ENCODE results near the gene NEURL2.
"Not testable (repeated sequence)": the region's sequence is repeated elsewhere in the genome, so short reads cannot be mapped to it uniquely, and the experiment has no call there.

Gene NEURL2

DNA sequence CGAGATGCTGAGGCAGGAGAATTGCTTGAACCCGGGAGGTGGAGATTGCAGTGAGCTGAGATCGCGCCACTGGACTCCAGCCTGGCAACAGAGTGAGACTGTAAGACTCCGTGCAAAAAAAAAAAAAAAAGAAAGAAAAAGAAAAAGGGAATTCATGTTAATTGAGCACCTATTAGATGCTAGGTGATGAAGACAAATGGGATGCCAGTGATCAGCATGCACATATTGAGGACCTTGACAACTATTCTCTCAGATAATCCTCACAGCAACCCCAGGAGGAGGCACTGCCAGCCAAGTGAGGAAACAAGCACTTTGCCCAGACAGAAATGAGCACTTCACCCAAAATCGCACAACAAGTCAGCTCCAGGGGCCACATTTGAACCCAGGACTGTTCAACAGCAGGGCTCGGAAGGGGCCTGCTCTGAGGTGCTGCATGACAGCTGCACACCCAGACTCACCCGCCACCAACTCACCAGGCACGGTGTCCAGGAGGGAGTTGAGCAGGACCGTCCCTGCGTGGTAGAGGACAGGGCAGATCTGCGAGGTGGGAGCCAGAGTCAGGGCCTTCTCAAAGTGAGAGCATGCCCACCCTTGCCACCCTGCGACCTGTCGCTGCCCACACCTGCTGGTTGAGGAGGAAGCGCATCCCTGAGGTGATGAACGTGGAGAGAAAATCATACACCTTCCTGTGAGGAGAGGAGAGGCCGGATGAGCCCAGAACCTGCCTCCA is 16.4 kb upstream of the NEURL2 start:
- intact Hi-C loops (cut with DNase I), result no loop called here
- no peak for DNase-seq

DNA sequence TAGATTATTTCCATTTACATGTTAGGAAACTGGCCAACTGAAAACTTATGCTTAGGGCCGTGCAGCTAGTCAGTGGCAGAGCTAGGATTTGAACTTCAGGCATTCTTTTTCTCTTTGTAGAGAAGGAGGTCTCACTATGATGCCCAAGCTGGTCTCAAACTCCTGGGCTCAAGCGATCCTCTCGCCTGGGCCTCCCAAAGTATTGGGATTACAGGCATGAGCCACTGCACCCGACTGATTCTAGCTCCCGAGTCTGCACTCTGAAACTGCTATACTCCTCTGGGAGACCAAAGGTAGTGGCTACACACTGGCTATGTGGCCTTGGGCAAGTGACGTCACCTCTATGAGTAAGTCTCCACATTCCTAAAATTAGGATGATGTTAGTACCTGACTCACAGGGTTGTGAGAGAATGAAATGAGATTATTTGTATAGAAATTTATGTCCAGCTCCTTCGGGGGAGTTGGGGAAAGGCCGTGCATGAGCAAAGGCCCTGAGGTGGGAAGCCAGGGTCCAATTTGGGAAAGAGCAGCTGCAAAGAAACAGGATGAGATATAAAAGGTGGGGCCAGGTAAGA is 14.6 kb upstream of the NEURL2 start:
- no peak for DNase-seq

DNA sequence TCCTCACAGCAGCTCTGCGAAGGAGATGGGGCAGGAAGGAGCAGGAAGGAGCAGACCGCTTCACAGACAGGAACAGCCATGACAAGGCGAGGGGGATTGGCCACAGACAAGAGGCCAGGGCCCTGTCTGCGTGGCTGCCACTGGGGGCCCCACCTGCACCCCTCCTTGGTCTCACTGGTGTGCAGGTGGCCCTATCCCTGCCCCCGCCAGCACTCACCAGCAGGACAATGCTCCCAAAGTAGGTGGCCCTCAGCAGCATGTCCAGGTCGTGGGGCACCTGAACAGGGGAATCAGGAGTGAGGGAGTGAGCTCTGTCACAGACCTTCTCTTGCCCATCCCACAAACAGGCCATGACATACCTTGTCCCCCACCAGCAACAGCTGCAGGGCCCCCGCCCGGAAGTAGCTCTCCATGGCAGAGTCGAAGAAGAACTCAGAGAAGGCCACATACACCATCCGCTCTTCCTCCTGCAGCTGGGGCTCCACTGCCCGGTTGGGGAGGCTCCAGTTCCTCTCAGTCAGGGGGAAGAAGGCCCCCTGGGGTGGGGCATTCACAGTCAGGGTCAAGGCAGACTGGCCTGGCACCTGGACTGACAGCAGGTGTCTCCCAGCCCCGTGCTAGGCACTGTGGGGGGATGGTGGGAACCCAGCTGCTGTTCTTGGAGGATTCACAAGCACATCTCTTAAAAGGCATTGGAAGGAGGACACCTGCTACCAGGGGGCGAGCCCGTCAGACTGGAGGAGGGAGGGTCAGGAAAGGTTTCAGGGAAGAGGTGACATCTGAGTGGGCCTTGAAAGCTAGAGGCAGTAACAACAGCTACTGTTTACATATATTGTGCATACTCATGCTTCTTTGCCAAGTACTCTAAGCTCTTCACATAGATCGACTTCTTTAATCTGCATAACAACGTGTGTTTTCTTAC is 13.8 kb upstream of the NEURL2 start:
- intact Hi-C loops (cut with DNase I), result no loop called here
- DNase-seq, result no peak

More for the DNA sequence above, 14.6 kb upstream of the NEURL2 start:
- intact Hi-C loops (cut with DNase I), result no loop called here

DNA sequence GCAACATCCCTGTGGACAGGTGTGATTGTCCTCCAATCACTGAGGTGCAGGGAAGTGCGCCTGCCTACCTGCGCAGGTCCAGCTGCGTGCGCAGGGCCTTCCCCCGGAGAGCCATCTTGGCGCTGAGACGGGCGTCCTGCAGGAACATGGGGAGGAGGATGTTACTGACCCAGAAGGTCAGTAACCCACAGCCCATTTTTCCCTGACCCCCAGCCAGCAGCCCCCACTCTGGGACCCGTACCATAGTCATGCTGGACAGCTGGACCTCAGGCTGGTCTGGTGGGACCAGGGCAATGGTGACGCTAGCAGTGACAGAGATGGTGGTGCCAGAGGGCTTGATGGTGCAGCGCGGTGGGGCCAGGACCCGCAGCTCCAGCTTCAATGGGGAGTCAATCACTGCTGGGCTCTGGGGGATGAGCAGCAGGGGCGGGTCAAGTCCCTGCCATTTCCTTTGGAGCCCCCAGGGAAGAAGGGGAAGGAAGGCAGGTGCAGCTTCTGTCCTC is 11.2 kb upstream of the NEURL2 start:
- intact Hi-C loops (cut with DNase I), result no loop called here

DNA sequence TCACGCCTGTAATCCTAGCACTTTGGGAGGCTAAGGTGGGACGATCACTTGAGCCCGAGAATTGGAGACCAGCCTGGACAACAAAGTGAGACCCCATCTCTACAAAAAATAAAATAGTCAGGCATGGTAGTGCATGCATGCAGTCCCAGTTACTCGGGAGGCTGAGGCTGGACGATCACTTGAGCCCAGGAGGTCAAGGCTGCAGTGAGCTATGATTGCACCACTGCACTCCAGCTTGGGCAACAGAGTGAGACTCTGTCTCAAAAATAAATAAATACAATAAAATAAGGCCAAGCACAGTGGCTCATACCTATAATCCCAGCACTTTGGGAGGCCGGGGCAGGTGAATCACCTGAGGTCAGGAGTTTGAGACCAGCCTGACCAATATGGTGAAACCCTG is 10.3 kb upstream of the NEURL2 start:
- intact Hi-C loops (cut with DNase I); DNase-seq: not testable (repeated sequence)

More for the DNA sequence above, 11.2 kb upstream of the NEURL2 start:
- DNase-seq, result no peak

DNA sequence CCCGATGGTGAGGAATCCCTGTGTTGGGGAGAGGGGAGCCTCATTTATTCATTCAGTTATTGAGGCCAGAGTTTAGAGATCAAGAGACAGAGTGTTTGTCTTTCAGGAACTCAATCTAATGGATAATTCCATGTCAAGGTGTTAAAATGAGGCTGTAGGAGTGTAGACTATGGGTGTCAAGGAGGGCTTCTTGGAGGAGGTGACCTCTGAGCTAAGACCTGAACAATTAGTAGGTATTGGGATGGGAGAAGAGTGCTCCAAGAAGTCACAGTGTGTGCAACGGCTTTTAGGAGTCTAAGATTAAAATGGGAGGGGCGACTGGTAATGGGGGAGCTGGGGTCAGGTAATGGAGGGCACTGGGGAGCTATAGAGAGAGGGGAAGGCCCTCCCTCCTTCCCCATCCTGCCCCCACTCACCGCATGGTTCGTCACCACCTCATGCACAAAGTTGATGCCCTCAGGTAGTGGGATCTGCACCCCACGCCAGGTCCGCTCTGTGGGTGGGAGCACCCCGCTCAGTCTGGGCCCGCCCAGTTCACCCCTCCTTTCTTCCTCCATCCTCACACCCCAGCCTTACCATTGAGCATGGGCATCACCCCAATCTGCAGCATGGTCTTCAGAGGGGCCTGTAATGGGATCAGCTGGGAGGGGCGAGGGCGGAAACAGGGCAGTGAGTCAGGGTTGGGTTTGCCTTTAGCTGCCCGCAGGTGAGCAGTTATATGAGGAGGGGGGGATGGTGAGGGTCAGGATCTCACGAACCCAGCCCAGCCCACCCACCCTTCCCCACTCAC is 8.2 kb upstream of the NEURL2 start:
- DNase-seq, result no peak
- intact Hi-C loops (cut with DNase I), result no loop called here

DNA sequence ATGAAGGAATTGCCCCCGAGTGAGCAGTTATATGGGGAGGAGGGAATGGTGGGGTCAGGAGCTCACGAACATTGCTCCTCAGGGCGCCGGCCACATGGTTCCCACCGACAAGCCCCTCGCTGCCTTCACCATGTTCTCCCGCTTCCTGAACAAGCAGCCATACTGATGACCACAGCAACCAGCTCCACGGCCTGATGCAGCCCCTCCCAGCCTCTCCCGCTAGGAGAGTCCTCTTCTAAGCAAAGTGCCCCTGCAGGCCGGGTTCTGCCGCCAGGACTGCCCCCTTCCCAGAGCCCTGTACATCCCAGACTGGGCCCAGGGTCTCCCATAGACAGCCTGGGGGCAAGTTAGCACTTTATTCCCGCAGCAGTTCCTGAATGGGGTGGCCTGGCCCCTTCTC is 7.3 kb upstream of the NEURL2 start:
- no peak for DNase-seq
- intact Hi-C loops (cut with DNase I), result no loop called here

DNA sequence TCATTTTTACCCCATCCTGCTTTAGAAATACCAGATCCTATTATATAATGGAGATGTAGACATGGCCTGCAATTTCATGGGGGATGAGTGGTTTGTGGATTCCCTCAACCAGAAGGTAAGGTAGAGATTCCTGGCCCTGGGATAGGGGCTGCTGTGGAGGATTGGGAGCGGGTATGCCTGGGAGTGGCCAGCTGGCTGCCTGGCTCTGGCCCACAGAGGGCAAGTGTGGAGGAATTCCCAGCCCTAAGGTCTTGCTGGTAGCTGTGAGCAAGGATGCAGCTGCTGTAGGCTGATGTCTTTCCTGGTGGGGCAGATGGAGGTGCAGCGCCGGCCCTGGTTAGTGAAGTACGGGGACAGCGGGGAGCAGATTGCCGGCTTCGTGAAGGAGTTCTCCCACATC is 6.7 kb upstream of the NEURL2 start:
- intact Hi-C loops (cut with DNase I), result no loop called here
- no peak for DNase-seq

DNA sequence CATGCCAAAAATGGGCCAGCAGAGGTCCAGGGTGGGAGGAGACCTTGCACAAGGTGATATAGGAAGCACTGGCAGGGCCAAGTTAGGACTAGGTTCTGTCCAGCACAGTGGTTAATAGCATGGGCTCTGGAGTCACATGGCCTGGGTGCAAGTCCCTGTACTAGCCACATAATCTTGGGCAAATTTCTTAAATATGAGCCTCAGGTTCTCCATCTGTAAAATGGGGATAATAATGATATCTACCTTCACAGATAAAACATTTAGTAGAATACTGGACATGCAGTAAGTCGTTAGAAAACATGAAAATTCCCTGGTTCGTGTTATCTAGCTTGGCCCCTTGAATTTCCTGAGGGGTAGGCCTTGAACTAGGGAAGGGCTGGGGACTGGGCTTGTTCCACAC is 6.3 kb upstream of the NEURL2 start:
- DNase-seq, result no peak
- intact Hi-C loops (cut with DNase I), result no loop called here

DNA sequence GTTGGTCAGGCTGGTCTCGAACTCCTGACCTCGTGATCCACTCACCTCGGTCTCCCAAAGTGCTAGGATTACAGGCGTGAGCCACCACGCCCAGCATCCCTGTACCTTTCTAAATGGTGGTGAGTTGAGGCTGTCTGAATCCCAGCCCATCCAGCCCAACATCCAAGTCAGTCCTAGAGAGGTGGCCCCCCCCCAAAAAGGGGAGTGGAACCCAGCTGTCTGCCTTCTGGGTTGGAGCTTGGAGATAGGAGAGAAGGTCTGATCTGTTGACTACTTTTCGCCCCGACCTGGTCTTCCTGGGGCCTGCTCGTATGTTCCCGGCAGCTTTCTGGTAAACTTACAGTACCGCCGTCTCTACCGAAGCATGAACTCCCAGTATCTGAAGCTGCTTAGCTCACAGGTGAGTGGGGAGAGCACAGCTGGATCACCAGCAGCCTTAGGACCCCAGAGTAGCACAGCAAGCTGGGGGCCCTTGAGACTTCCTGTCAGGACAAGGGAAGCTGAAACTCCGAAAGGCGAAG is 5.7 kb upstream of the NEURL2 start:
- intact Hi-C loops (cut with DNase I), result no loop called here
- DNase-seq, result no peak

DNA sequence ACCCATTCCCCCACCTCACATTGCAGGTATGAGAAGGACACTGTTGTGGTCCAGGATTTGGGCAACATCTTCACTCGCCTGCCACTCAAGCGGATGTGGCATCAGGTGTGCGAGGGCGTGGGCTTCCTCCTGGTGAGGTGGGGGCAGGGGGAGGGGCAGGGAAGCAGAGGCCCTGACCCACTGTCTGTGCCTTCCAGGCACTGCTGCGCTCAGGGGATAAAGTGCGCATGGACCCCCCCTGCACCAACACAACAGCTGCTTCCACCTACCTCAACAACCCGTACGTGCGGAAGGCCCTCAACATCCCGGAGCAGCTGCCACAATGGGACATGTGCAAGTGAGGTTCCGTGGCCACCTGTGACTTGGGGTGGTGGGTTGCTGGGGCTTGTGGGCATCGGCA is 3.8 kb upstream of the NEURL2 start:
- intact Hi-C loops (cut with DNase I), result no loop called here
- DNase-seq, result no peak

DNA sequence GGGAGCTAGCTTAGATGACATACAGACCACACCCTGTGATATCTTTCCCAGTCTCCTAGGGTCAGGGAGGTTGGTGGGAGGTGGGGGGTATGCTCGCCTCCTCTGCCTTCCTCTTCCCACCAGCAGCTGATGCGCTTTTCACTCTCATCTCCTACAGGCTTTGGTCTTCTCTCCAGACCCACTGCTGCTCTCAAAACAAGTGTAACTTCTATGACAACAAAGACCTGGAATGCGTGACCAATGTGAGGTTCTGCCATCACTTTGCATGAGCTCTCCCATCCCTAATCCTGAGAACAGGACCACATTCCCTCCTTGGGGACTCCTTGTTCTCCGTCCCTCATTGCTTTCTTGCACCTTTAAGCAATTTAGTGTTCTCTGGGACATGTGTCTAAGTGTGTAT is 2.8 kb upstream of the NEURL2 start:
- intact Hi-C loops (cut with DNase I), result no loop called here
- no peak for DNase-seq

DNA sequence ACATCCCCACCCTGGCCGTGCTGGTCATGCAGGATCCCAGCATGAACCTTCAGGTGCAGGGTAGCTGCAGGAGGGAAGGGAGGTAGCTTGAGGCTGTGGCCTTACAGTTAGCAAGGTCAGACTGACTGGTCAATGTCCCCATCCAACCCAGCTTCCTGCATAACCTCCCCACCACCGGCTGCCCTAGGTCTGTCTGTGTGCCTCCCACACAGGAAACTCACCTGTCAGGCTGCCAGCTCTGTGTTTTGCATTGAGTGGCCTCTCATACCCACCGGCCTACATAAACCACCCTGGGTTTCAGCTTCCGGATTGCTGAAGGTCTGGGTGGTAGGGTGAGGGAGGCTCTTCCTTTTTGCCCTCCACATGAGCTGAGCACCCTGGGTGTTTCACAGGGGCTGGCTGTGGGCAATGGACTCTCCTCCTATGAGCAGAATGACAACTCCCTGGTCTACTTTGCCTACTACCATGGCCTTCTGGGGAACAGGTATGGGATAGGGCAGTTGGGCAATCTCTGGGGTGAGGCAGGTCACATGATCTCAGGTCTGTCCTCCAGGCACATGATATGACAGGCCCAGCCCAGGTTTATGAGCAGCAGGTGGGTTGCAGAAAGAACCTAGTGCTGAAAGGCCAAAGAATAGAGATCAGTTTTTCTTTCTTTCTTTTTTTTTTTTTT is 2.0 kb upstream of the NEURL2 start:
- no peak for DNase-seq
- intact Hi-C loops (cut with DNase I), result no loop called here

DNA sequence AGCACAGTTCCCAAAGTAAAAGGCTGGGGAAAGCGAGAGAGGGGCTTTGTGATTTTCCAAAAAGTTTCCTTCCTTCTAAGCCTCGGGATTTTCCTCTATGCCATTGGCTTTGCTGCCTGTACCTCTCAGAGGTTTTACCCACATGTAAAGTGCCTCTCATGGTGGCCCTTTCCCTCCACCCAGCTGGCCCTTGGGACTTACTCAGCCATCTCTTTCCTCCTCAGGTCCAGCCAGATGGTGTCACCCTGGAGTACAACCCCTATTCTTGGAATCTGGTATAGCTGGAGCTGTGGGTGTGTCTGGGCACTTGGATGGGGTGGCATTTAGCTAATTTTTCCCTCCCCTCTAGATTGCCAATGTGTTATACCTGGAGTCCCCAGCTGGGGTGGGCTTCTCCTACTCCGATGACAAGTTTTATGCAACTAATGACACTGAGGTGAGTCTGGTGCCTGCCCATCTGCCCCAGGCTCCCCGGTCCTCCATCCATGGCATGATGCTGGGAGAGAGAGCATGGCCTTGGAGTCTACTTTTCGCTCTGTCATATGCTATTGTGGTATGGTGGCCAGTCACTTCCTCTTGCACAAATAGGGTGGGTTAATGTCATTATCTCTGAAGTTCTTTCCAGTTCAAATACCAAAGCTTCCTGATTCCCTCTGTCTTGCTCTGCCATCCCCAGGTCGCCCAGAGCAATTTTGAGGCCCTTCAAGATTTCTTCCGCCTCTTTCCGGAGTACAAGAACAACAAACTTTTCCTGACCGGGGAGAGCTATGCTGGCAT is 1.2 kb upstream of the NEURL2 start:
- intact Hi-C loops (cut with DNase I), result no loop called here
- DNase-seq, result peak in 10 of 42 donors; percentile 12 to 63 (median 32)

DNA sequence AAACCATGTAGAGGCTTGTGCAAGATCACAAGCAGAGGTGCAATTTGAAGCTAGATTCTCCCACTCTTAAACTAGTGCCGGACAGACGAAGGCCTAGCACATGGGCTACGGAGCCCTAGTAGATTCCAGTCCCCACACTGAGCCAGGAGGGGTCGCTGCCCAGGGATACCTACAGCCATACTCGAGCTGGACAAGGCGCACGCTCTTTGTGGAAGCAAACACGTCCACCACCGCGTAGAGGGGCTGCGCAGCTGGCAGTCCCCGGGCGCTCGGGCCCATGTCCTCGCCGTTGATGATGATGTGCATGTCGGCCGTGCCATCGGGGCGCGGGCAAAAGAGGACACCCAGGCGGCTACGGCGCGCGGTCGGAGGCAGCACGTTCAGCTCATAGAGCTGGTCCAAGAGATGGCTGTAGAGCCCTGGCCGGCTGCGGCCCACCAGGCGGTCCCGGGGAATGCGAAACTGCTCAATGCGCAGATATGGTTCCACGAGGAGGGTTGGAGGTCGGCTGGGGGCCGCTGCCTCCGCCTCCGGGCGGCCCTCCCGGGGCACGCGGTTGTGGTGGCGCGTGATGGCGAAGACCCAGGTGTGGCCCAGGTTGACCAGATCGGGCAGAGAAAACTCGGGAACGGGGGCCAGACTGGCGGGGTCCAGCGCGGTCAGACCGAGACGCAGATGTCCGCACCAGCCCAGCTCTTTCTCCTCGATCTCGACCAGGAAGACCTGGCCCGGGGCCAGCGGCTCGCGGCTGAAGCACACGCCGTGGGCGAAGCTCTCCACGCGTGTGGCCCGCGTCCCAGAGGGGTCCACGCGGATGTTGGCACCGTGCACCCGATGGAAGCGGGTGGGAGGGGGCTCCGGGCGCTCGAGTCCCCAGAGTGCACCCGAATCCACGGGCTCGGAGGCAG is 677 bp downstream of the NEURL2 start:
- intact Hi-C loops (cut with DNase I), result loop anchor here (2.0 kb wide), 1 partner anchor 44 kb away; the partner anchor contains the start of gene PCIF1
- DNase-seq, result peak; percentile 51 to 85 (median 69)

DNA sequence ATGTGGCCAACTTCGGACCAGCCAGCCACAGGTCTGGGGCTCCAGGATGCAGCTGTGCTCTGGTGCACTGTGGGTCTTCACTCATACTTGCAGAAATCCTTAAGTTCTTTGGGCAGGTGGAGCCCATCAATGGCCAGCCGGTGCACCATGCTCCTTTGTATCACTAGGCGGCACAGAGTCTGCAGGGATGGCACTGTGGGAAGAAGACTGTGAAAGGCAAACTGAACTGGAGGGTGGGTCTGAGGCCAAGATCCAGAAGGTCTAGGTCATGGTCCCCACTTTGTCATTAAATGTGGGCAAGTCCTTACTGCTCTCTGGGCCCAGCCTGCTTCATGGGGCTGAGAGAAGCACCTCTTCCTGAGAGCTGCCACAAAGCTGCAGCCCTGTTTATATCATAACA is 2.3 kb downstream of the NEURL2 start:
- DNase-seq, result no peak
- intact Hi-C loops (cut with DNase I), result no loop called here

DNA sequence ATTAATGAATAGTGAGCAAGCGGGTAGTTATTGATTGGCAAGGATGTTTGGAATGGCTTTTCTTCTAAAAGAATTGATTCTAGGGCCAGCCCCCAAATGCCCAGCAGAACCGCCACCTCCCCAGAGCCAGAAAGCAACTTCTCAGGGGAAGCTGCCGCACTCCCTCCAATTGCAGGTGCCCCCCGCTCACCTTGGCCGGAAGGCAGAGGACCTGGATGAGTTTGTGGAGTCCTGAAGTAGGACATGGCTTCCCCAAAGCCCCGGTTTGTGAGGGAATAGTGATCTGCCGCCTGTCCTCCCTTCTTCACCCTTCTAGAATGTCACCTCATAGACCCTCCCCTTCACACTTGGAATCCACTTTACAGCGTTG is 3.7 kb downstream of the NEURL2 start, which contains the start of gene SPATA25:
TSS of gene SPATA25 (minus strand) at position 277 of the 370 bp plus-strand sequence. CDS start at position 245, 32 bp downstream.
- intact Hi-C loops (cut with DNase I), result no loop called here
- DNase-seq, result no peak

Measured in head of caudate nucleus (tissue), 42 donors.